ENCODE data around the gene SSB. TPM values are rescaled to one million over a fixed set of nuclear protein-coding genes. Genes with fewer than 3 reads are reported as not detected.

The SSB gene
- total and polyA plus RNA-seq, 9 of the 15 experiments (the other 6 are each of a cell fraction or from before 2014, with no cell fraction given), result 317 to 849 (median 515) TPM

DNA sequence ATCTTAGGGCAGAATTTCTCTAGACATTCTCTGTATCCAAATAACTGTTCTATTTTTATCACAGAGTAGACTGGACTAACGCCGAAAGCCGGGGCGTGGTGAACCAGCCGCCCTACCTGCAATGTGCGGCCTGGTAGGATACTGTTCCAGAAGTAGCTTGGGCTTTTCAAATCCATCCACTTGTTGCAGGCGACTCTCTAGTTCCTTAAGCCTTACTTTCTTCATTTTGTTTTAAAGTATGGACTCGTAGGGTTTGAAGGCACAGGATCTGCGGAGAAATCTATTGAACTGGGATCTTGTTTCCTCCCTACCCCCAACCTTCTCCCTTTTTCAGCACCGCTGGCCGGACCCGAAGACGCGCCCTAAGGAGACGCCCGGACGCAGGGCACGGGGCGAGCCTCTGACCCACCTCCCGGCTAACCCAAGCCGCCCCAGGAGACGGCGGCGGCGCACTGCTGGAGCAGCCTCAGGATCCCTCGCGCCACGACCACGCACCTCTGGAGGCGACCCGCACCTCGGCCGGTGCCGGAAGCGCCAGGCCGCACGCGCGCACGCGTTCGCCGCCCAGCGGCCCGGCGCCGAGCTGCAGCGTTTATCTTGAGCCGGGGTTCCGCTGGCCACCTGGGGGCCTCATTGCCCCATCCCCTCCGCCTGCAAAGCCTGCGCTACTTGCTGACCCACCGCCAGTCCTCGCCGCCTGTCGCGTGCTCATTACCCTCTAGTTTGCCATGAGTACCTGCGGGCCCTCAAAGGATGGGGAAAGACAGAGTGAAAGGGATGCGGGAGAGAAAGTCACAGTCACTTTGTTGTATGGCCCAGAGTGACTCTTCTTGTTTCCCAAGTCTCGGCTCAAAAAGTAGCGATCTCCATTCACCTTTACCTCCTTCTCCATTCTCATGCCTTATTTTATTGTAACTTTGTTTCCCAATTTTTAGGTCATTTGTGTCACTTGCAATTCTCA, 26.0 kb downstream of the SSB start, which contains the start of gene METTL5 (continued):
- TF ChIP-seq CEBPB (tag; IDR thresholded peaks at IDR 0.05), result peak; percentile 52; the same call in 1 of the 2 replicates
- TF ChIP-seq PPARD (CRISPR knock-in tag; IDR thresholded peaks at IDR 0.05), result no peak
- peak; percentile 83 for TF ChIP-seq ATF7 (IDR thresholded peaks at IDR 0.05)
- no peak for TF ChIP-seq CBFA2T2 (conservative IDR thresholded peaks at IDR 0.05)
- TF ChIP-seq, protein P1, sequence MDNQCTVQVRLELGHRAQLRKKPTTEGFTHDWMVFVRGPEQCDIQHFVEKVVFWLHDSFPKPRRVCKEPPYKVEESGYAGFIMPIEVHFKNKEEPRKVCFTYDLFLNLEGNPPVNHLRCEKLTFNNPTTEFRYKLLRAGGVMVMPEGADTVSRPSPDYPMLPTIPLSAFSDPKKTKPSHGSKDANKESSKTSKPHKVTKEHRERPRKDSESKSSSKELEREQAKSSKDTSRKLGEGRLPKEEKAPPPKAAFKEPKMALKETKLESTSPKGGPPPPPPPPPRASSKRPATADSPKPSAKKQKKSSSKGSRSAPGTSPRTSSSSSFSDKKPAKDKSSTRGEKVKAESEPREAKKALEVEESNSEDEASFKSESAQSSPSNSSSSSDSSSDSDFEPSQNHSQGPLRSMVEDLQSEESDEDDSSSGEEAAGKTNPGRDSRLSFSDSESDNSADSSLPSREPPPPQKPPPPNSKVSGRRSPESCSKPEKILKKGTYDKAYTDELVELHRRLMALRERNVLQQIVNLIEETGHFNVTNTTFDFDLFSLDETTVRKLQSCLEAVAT (IDR thresholded peaks at IDR 0.05), result peak; percentile 17 to 75; a peak in 2 of 4 replicates
- 0 out of 2 replicates have a peak, but pooled peaks have one; percentile 80 for TF ChIP-seq ZC3H11A (IDR thresholded peaks at IDR 0.05; ENCODE audit: low read depth, low read length)
- no peak for TF ChIP-seq ZNF134 (CRISPR knock-in tag; conservative IDR thresholded peaks at IDR 0.05)
